A673 (cell line): ENCODE data around the gene ZNF341. TPM values are rescaled to one million over a fixed set of nuclear protein-coding genes. Genes with fewer than 3 reads are reported as not detected.

ENCODE experiments used
- Bru-seq: library from RNA; stranded (reverse); fragments of 400-500 nt; gene quantifications from one replicate; lab custom pipeline; 2021; lab: Mats Ljungman, UMichigan
- BruChase-seq, 2 experiments: library from RNA; stranded (reverse); fragments of 400-500 nt; gene quantifications; one replicate each; lab custom pipeline; 2021; lab: Mats Ljungman, UMichigan
- BruUV-seq: library from RNA; stranded (reverse); fragments of 400-500 nt; replicated peaks from 2 replicates; lab custom pipeline; 2021; lab: Mats Ljungman, UMichigan
- CTCF ChIA-PET: fragments of 300-600 bp; sonication (Branson Sonifier 250); formaldehyde crosslinking; loops from one replicate; lab custom pipeline; 2022; ENCODE audit warnings: antibody characterized with exemption; lab: Charles Lee
- POLR2A ChIA-PET: fragments of 300-600 bp; sonication (Branson Sonifier 250); formaldehyde crosslinking; loops from one replicate; lab custom pipeline; 2022; ENCODE audit warnings: antibody characterized with exemption; ENCODE audit not compliant: low non-redundant PET; lab: Charles Lee
- DNase-seq: peaks from one replicate; pipeline ENCODE4 v3.0.0-alpha.2; 2015; ENCODE audit warnings: low spot score
- H3K27ac ChIP-seq: fragments of 200-600 bp; sonication (generic); 2 replicates; pipeline ENCODE4 v1.5.1; 2016; ENCODE audit warnings: mixed run types, low read depth, mild to moderate bottlenecking, mixed read lengths, antibody characterized with exemption, low read length; ENCODE audit not compliant: poor library complexity, severe bottlenecking
- H3K27me3 ChIP-seq: fragments of 200-600 bp; sonication (generic); replicated peaks from 2 replicates; pipeline ENCODE4 v1.6.1; 2017; ENCODE audit warnings: mixed run types, low read depth, mild to moderate bottlenecking, mixed read lengths, antibody characterized with exemption, low read length; ENCODE audit not compliant: insufficient read depth, poor library complexity
- H3K36me3 ChIP-seq: fragments of 200-600 bp; sonication (generic); 2 replicates; pipeline ENCODE4 v1.6.1; 2016; ENCODE audit warnings: mixed run types, mild to moderate bottlenecking, mixed read lengths, antibody characterized with exemption, low read length; ENCODE audit not compliant: insufficient read depth, poor library complexity, severe bottlenecking
- H3K4me1 ChIP-seq: fragments of 200-600 bp; sonication (generic); 2 replicates; pipeline ENCODE4 v1.6.1; 2017; ENCODE audit warnings: mixed run types, mild to moderate bottlenecking, mixed read lengths, antibody characterized with exemption, low read length; ENCODE audit not compliant: insufficient read depth, poor library complexity, severe bottlenecking
- H3K4me3 ChIP-seq: fragments of 200-600 bp; sonication (generic); 2 replicates; pipeline ENCODE4 v1.5.1; 2016; ENCODE audit warnings: low read depth, mixed run types, mild to moderate bottlenecking, mixed read lengths, low read length; ENCODE audit not compliant: poor library complexity, severe bottlenecking
- H3K9me3 ChIP-seq: fragments of 200-600 bp; sonication (generic); 2 replicates; pipeline ENCODE4 v1.6.1; 2016; ENCODE audit warnings: mixed run types, low read depth, mild to moderate bottlenecking, mixed read lengths, antibody characterized with exemption, low read length; ENCODE audit not compliant: poor library complexity, severe bottlenecking
- CTCF ChIP-seq: fragments of 300-800, 200-600 bp; sonication (generic); conservative IDR thresholded peaks from 2 replicates; pipeline ENCODE4 v1.5.1; 2017; ENCODE audit warnings: low read depth, mild to moderate bottlenecking, antibody characterized with exemption, low read length, moderate library complexity, mixed read lengths
- EZH2 ChIP-seq: fragments of 200-600 bp; sonication (generic); IDR thresholded peaks from 2 replicates; pipeline ENCODE4 v1.6.1; 2017; ENCODE audit warnings: borderline replicate concordance, low read depth, mild to moderate bottlenecking, mixed read lengths, antibody characterized with exemption, low read length; ENCODE audit not compliant: poor library complexity, severe bottlenecking
- intact Hi-C: fragments of 100-400 bp; cut with micrococcal nuclease; formaldehyde crosslinking; loops from one replicate; pipeline ENCODE4 v1.10.0; 2022; ENCODE audit not compliant: unreplicated experiment
- long read RNA-seq: library from polyadenylated mRNA; stranded (forward); transcript quantifications from one replicate; pipeline ENCODE4 v2.0.0, GENCODE V29; 2022
- total RNA-seq: library from RNA; stranded (reverse); gene quantifications from 2 replicates; pipeline ENCODE4 v1.2.3, GENCODE V29; 2021

Gene ZNF341
- total RNA-seq: 4.7 and 5.0 TPM in 2 replicates
- percentile 48 among the genes with signal in this experiment for Bru-seq, nascent RNA
- BruChase-seq, experiment 1, labeled RNA remaining after a 2-hour chase: percentile 46 among the genes with signal in this experiment
- BruChase-seq, experiment 2, labeled RNA remaining after a 6-hour chase: percentile 59 among the genes with signal in this experiment
- long read RNA-seq, transcript ZNF341-201 (15 exons, 3,661 nt): major isoform, 7 of 11 reads
- long read RNA-seq, partial matches to known transcripts: 1 of 11 reads
- long read RNA-seq, other reads (novel, unspliced or antisense): 1 of 11 reads

DNA sequence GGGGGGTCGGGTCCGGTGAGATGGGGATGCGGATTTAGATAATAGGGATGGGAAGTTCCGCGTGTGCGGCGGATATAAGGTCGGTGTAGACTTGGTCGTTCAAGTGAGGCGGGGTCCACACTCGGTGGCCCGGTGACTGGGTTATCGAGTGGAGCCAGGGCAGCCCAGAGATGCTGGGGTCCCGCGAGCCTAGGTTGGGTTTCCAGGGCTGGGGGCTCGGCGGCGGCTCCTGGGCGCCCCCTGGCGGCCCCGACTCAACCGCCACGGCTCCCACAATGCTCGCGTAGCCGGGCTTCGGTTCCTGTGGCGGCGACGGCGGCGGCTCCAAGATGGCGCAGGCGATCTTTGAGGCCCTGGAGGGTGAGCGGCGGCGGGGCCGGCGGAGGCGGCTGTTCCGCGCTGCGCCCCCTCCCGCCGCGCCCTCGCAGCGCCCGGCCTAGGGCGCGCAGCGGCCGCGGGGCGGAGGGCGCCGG, at the start of gene ZNF341:
Gene ZNF341 (plus strand): TSS at position 304 of the 473 bp plus-strand sequence. CDS start 26 bp downstream, at position 330.
- intact Hi-C loops: no loop called here
- peak within 1 kb of the TSS; percentile 52 for H3K4me3 ChIP-seq
- ChIA-PET POLR2A (interaction anchor here (0.6 kb wide), 1 partner anchor 57 kb away, joined by 3 read pairs; no protein-coding TSS in a partner anchor), CTCF (interaction anchor here (1.1 kb wide), 1 partner anchor 59 kb away, joined by 3 read pairs; no protein-coding TSS in a partner anchor)
- TF ChIP-seq CTCF (peak; percentile 86), EZH2 (no peak)
- BruUV-seq: no TSS peak
- peaks cover 27% of the 10 kb centered on the region for H3K4me1 ChIP-seq
- H3K27ac ChIP-seq: peak within 1 kb of the TSS; percentile 81
- no peaks in the 10 kb centered on the region for H3K36me3 ChIP-seq
- DNase-seq: peak; percentile 94
- H3K27me3 ChIP-seq: no peaks in the 10 kb centered on the region
- H3K9me3 ChIP-seq: peaks cover 11% of the 10 kb centered on the region

- no peaks in the 10 kb centered on the region for H3K27me3 ChIP-seq
- intact Hi-C loops: no loop called here
- peak overlapping the region; percentile 58 for H3K4me3 ChIP-seq
- ChIA-PET CTCF (interaction anchor here (1.3 kb wide), 1 partner anchor 36 kb away, joined by 3 read pairs; no protein-coding TSS in a partner anchor), POLR2A (interaction anchor here (0.7 to 1.3 kb wide), 2 partner anchors 12 to 184 kb away, joined by 6 read pairs; no protein-coding TSS in a partner anchor)
- BruUV-seq: TSS peak; percentile 27
- peak; percentile 85 for DNase-seq
- TF ChIP-seq EZH2: no peak
- TF ChIP-seq CTCF: no peak
- H3K4me1 ChIP-seq: peaks cover 21% of the 10 kb centered on the region
- H3K9me3 ChIP-seq: no peaks in the 10 kb centered on the region
- peaks cover 14% of the 10 kb centered on the region for H3K36me3 ChIP-seq
- peak overlapping the region; percentile 79 for H3K27ac ChIP-seq
Measured at GRCh38 chr20:33684533-33685327, 47.1 kb upstream of the ZNF341 start.

DNA sequence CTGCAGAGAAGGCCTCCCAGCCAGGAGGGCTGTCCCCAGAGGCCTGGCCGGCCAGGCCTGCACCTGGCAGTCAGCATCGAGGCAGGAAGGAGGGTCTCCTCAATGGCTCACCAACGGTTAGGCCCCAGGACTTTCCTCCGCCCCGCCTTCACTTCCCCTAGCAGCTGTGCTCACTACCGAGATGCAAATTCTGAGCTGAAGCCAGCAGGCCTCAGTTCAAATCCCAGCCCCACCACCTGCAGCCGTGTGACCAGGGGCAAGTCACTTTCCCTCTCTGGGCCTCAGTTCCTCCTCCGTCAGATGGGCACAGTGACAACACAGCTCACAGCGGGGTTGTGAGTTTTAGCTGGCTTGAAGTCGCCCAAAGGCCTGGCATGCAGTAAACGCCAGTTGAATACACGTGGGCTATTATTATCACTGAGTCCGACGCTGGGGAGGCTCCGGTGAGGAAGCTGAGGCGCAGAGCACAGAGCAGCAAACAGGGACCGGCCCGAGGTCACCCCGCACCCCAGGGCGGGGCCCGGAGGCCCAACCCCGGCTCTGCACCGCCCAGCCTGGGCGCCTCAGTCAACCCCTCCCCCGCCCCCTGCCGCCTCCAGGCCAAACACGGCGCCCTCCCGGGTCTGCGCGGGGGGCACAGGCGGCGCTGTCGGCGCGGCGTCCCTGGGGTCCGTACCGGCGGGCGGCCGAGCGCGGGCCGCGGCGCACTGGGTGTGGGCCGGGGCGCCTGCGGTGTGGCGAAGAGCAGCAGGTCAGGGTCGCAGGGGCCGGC, 46.3 kb upstream of the ZNF341 start:
- no TSS peak for BruUV-seq
- H3K27me3 ChIP-seq: no peaks in the 10 kb centered on the region
- intact Hi-C loops: no loop called here
- H3K9me3 ChIP-seq: no peaks in the 10 kb centered on the region
- TF ChIP-seq CTCF: no peak
- no peak for TF ChIP-seq EZH2
- CTCF ChIA-PET: interaction anchor here (1.3 kb wide), 1 partner anchor 35 kb away, joined by 3 read pairs; no protein-coding TSS in a partner anchor
- peak overlapping the region; percentile 58 for H3K4me3 ChIP-seq
- H3K27ac ChIP-seq: peak overlapping the region; percentile 79
- H3K36me3 ChIP-seq: peaks cover 8% of the 10 kb centered on the region
- peaks cover 21% of the 10 kb centered on the region for H3K4me1 ChIP-seq
- peak; percentile 62 for DNase-seq
- POLR2A ChIA-PET: interaction anchor here (0.7 to 1.3 kb wide), 2 partner anchors 13 to 184 kb away, joined by 6 read pairs; no protein-coding TSS in a partner anchor
